Measurements from ENCODE around the gene NOL7.

Gene NOL7

GRCh38 chr6:13614926-13615791, at the start of gene NOL7:
Gene NOL7, plus strand, starts transcription at chr6:13615335. Its CDS starts 24 bp downstream, at chr6:13615359.
- DNase-seq, result peak; percentile 91

GRCh38 chr6:13565921-13566320, 49.2 kb upstream of the NOL7 start:
- no peak for DNase-seq

GRCh38 chr6:13566500-13566899, 48.6 kb upstream of the NOL7 start:
- DNase-seq, result no peak

- no peak for DNase-seq
Observed at GRCh38 chr6:13568970-13569369, 46.2 kb upstream of the NOL7 start.

GRCh38 chr6:13572240-13572639, 42.9 kb upstream of the NOL7 start:
- no peak for DNase-seq

- DNase-seq, result no peak
Observed at GRCh38 chr6:13572951-13573654, 42.0 kb upstream of the NOL7 start.

- DNase-seq, result no peak
Observed at GRCh38 chr6:13573669-13574110, 41.4 kb upstream of the NOL7 start.

GRCh38 chr6:13574149-13574570, 41.0 kb upstream of the NOL7 start:
- DNase-seq, result peak; percentile 76

GRCh38 chr6:13574571-13575376, 40.4 kb upstream of the NOL7 start, which contains the start of gene SIRT5:
Gene SIRT5, plus strand, starts transcription at chr6:13574601. Its CDS starts 9,510 bp downstream, at chr6:13584111.
- DNase-seq, result peak; percentile 87

- DNase-seq, result no peak
Observed at GRCh38 chr6:13575377-13575775, 39.8 kb upstream of the NOL7 start.

- no peak for DNase-seq
Observed at GRCh38 chr6:13576017-13576416, 39.1 kb upstream of the NOL7 start.

GRCh38 chr6:13577926-13578325, 37.2 kb upstream of the NOL7 start:
- DNase-seq, result no peak

- DNase-seq, result no peak
Observed at GRCh38 chr6:13579911-13580310, 35.2 kb upstream of the NOL7 start.

- no peak for DNase-seq
Observed at GRCh38 chr6:13581700-13582229, 33.4 kb upstream of the NOL7 start.

GRCh38 chr6:13586603-13587542, 28.3 kb upstream of the NOL7 start:
- DNase-seq, result no peak

GRCh38 chr6:13589801-13590200, 25.3 kb upstream of the NOL7 start:
- DNase-seq, result peak; percentile 26

- DNase-seq, result no peak
Observed at GRCh38 chr6:13590574-13591153, 24.5 kb upstream of the NOL7 start.

GRCh38 chr6:13591205-13591921, 23.8 kb upstream of the NOL7 start:
- DNase-seq, result no peak

- no peak for DNase-seq
Observed at GRCh38 chr6:13593103-13593502, 22.0 kb upstream of the NOL7 start.

- no peak for DNase-seq
Observed at GRCh38 chr6:13593720-13594119, 21.4 kb upstream of the NOL7 start.

- no peak for DNase-seq
Observed at GRCh38 chr6:13597073-13597472, 18.1 kb upstream of the NOL7 start.
